HG03159 (cell line): ENCODE data around the gene EIF3J.
"Not testable (repeated sequence)": the region's sequence is repeated elsewhere in the genome, so short reads cannot be mapped to it uniquely, and the experiment has no call there.

ENCODE experiments used
- ATAC-seq: cut with Tn5 transposase; IDR thresholded peaks from one replicate; pipeline ENCODE4 v1.9.1; 2021; ENCODE audit warnings: mild to moderate bottlenecking, moderate library complexity; ENCODE audit not compliant: unreplicated experiment

Gene EIF3J, protein sequence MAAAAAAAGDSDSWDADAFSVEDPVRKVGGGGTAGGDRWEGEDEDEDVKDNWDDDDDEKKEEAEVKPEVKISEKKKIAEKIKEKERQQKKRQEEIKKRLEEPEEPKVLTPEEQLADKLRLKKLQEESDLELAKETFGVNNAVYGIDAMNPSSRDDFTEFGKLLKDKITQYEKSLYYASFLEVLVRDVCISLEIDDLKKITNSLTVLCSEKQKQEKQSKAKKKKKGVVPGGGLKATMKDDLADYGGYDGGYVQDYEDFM

GRCh38 chr15:44536962-44537734 is at the start of gene EIF3J:
TSS of gene EIF3J (plus strand) at chr15:44537147. CDS start at chr15:44537195, 48 bp downstream.
- peak; percentile 83 for ATAC-seq

DNA sequence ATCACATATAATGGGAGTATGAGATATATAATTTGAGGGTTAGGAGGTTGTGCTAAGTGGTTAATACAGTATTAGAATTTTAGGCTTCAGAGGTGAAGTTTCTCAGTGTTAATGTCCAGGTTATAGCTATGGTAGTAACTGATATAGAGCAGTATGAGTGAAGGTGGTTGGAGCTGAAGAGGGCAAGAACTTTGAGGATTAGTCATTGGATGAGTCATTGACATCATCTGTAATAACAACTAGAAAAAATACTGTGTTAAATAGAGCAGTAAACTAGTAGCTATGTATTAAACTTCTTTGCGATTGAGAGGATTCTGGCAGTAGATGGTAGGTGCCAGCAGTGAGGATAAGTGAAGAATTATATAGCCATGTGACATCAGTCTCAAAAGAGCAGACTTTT is 47.5 kb upstream of the EIF3J start:
- no peak for ATAC-seq

DNA sequence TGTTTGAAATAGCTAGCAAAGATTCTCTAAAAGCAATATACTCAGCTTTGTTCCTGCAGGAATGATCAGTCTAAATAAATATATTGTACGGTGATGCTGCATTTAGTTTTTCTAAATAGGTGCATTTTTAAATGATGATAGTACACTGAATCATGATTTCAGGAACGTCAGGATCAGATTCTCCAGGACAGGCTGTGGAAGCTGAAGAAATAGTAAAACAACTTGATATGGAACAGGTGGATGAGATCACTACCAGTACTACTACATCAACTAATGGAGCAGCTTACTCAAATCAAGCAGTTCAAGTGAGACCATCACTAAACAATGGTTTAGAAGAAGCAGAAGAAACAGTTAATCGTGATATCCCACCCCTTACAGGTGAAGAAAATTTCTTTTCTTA is 46.3 kb upstream of the EIF3J start:
- ATAC-seq, result no peak

GRCh38 chr15:44492040-44492439 is 44.9 kb upstream of the EIF3J start:
- no peak for ATAC-seq

GRCh38 chr15:44492672-44493071 is 44.3 kb upstream of the EIF3J start:
- ATAC-seq, result no peak

DNA sequence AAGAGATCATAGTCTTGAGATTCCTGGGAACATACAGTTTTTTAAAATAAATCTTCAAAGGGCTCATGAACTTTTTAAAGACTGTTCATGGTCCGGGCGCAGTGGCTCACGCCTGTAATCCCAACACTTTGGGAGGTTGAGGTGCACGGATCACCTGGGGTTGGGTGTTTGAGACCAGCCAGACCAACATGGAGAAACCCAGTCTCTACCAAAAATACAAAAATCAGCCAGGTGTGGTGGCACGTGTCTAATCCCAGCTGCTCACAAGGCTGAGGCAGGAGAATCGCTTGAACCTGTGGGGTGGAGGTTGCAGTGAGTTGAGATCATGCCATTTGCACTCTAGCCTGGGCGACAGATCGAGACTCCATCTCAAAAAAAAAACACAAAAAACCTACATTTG is 41.4 kb upstream of the EIF3J start:
- no peak for ATAC-seq

- no peak for ATAC-seq
Measured at GRCh38 chr15:44500555-44500954, 36.4 kb upstream of the EIF3J start.

DNA sequence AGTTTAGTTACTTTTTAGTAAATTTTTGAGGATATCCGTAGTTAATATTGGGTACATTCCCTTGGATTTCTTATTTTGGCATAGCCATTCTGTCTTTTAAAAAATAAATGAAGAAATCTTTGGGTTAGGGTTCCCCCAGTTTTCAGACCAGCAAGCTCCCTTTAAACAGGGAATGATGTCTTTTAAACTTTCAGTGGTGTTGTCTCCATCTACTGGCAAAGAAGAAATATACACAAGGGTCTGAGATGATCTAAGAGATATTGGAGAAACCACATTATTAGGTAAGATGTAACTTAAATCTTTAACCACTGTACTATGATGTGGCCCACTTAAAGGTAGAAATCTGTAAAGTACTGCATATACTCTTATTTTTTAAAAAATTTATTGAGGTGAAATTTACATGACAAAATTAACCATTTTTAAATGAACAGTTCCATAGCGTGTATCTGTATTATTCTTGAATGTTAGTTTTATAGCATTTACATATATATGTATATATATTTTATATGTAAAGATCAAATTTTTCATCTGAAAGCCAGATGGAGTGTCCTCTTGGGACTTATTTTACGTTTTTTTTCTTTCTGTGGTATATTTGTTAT is 35.1 kb upstream of the EIF3J start:
- ATAC-seq, result no peak

DNA sequence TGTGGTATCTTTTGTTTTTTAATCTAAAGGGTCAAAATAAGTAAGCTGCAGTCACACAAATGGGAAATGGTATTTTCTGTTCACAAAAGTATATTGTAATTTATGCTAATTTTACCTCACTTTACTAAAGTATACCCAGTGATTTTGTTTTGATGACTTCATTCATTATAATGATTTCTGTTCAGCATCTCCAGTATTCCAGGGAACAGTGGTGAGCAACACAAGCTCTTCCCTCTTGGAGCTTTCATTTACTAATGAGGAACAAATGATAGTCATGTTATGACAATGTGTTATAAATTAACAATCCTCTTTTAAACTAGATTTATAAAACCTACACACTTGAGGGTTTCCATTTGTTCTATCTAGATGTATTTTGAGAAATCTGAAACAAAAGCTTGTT is 20.5 kb upstream of the EIF3J start:
- no peak for ATAC-seq

- ATAC-seq, result no peak
Measured at GRCh38 chr15:44519537-44519936, 17.4 kb upstream of the EIF3J start.

- ATAC-seq, result no peak
Measured at GRCh38 chr15:44525018-44525417, 11.9 kb upstream of the EIF3J start.

GRCh38 chr15:44527241-44527640 is 9.7 kb upstream of the EIF3J start:
- ATAC-seq, result no peak

- no peak for ATAC-seq
Measured at GRCh38 chr15:44529864-44530604, 6.9 kb upstream of the EIF3J start.

DNA sequence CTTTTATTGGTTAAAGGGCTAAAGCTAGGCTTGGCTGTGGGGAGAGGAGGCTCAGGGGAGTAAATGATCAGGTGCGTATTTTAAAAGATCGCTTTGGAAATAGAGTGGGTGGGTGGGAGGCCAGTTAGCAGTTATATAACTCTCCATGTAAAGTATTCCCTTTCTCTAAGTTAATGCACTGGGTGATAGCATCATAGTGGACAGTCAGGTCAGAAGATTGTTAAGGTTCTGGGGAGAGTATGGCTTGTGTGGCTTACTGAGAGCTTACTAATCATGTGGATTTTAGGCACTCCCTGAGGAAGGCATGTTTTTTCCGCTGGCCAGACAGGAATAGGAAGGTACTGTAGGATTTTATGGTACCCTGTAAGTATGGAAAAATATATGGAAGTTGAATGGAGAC is 6.3 kb upstream of the EIF3J start:
- no peak for ATAC-seq

DNA sequence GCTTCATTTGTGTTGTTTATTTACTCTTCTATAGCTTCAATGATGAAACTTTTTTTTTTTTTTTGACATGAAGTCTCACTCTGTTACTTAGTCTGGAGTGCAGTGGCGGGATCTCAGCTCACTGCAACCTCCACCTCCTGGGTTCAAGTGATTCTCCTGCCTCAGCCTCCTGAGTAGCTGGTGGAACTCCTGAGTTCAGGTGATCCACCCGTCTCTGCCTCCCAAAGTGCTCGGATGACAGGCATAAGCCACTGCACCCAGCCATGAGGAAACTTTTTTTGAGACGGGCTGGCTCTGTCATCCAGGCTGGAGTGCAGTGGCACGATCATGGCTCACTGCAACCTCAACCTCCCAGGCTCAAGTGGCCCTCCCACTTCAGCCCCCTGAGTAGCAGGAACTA is 4.7 kb upstream of the EIF3J start:
- ATAC-seq, result not testable (repeated sequence)

- ATAC-seq, result no peak
Measured at GRCh38 chr15:44532689-44533088, 4.3 kb upstream of the EIF3J start.

DNA sequence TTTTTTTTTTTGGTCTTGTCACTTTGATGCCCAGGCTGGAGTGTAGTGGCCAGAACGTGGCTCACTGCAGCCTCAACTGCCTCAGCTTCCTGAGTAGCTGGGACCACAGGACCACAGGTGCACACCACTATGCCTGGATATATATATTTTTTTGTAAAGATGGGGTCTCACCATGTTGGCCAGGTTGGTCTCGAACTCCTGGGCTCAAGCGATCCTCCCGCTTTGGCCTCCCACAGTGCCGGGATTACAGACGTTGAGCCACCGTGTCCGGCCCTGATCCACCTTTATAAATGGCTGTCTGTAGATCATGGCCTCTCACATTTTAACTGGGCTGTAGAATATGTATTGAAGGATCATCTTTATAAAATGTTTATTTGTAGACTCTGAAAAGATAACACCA is 1.9 kb upstream of the EIF3J start:
- no peak for ATAC-seq

- no peak for ATAC-seq
Measured at GRCh38 chr15:44535523-44536301, 1.2 kb upstream of the EIF3J start.

DNA sequence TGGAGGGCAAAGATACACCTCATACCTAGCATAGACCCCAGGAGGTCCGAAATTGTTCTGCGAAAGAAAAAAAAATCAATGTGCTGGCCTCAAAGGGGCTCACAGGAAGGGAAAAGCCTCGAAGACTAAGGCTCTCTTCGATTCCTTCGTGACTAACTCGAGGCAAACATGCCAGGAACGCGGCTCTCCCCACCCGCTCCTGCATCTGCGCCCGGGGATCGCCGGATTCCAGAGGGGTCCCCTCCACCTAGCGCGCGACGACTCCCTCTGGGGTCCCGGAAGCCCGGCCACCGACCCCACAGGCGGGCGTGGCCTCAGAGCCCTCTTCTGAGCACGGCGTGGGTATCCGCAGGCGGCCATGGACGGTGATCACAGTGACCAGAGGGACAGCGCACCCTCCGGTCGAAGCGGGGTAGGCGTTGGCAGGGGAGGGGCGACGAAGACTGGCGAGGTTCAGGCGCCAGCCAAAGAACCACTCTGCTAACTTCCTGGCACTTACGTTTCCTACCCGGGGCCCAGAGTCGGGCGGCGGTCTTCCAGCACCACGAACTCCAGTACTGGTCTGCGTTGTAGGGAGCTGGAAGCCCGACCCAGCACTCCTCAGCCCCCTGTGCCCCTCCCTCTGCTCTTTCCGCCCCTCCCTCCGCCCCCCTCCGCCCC is 515 bp upstream of the EIF3J start:
- ATAC-seq, result peak; percentile 48

DNA sequence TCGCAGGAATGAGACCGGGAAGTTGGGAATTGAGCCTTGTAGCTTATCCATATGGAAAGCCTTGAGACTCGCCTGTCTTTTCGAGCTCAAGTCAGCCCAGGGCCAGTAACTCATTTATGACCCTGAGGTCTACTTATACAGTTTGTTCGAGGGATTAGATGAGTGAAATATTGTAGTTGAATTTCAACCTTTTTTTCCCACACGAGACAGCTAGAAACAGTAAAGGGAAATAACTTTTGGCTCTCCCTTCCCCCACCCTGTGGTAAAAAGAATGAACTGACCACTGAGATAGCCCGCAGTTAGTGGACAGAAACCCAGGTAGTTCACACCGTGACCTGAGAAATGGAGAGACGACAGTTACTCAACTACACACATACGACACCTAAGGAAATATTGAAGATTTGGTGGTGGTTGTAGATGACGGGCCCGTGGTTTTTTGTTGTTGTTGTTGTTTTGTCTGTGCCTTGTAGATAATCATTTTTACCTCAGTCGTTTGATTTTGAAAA is 841 bp downstream of the EIF3J start:
- no peak for ATAC-seq
